ENCODE data around the gene ZNF280D.

DNA sequence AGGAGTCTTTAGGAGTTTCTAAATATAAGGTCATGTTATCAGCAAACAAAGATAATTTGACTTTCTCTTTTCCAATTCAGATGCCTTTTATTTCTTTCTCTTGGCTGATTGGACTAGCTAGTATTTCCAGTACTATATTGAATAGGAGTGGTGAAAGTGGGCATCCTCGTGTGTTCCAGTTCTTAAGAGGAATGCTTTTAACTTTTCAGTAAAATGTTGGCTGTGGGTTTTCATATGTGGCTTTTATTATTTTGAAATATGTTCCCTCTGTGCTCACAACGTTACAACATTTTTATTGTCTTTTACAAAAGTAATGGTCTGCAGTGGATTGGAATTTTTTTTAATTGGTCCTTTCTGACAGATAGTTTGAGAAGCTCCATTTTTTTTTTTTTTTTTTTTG, 8.2 kb upstream of the ZNF280D start:
- TF ChIP-seq YY1 (IDR thresholded peaks at IDR 0.05; ENCODE audit: insufficient read depth, insufficient read length) (no peak), ZNF274 (IDR thresholded peaks at IDR 0.05; ENCODE audit: low read depth, low read length) (no peak)
